GM19452 (cell line): ENCODE measurements around the gene KAZALD1.

Experiments
- ATAC-seq: cut with Tn5 transposase; IDR thresholded peaks from one replicate; pipeline ENCODE4 v1.9.1; 2021; ENCODE audit not compliant: unreplicated experiment

Gene KAZALD1

DNA sequence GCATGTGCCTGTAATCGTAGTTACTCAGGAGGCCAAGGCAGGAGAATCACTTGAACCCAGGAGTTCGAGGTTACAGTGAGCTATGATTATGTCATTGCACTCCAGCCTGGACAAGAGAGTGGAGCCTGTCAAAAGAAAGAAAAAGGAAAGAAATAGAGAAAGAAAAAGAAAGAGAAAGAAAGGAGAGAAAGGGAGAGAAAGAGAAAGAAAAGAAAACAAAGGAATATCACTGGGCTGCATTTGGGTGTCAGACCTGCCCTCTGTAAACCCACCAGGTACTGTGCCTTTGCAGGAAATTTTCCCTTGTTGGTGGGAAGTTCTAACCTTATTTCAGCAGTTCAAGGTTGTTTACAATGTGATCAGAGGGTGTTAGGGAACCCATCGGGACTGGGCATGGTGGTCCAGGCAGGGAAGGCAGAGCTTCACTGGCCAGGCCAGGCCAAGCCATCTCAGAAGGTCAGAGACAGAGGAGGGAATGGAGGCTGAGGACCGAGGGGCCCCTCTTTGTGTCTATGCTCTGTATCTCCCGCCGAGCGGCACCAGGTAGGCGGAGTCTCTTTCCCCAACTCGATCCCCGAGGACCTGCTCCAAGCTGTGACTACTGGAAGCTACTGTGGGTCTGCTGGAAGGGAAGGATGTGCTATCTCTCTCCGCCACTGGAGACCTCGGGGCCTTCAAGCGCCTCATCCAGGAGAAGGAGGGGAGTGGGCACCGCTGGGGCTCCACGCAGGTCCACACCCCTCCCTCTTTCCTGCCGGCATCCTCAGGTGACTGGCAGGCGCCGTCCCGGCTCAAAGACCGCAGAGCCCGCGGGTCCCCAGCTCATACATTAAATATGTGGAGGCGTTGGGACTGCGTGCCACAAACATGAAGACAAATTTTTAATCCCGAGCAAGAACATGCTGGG lies 15.2 kb upstream of the KAZALD1 start:
- no peak for ATAC-seq

DNA sequence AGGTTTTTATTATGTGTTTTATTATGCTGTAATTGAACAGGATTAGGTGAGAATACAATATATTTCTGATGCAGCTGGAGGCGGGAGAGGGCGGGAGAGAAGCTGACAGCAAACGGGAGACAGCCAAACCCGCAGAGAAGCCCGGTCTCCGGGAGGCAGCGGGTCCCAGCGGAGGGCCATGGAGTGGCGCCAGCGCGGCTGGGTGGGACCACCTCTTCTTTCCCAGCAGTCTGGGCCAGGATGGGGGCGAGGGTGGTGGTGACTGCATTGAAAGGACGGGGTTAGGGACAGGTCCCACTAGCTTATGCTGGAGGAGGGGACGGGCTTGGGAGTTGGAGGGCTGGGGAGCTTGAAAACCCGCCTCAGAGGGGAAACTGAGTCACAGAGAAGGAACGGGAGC lies 14.5 kb upstream of the KAZALD1 start:
- no peak for ATAC-seq

DNA sequence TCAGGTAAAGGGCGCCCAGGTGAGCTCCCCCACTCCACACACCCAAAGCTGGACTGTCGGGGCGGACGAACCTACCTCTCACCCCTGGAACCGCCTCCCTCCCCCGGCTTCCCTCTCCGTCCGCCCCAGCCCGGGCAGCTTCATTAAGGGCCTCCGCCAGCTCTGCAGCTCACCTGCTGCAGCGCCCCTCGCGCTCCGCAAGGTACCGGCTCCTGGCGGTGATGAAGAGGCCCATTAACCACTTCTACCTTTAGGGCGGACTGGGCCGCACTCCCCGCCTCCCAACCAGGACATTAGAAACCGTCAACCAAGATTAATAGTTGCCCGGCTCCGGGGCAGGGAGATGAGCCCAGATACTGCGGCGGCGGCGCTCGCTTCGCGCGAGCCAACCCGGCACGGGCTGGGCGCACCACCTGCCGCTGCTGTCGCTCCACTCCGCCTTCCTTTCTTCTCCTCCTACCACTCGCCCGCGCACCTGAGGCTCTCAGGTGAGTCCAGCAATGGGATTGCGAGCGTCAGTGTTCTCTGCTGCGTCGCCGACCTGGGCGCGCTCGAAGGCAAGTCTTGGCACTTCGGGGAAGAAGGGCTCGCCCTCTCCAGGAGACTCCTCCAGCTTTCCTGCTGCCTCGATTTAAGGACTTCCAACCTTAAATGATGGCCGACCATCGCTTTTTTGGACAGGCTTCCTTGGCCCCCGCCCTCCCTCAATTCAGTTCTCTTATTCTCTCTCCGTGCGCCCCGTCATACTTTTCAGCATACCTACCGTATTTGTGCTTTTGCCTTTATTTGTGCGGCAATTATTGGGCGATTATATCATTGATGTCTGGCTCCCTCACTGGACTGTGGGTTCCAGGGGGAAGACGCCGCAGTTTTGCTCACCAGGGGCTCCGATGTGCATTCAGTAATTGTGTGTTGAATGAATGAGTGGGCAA lies 13.6 kb upstream of the KAZALD1 start:
- ATAC-seq: no peak

DNA sequence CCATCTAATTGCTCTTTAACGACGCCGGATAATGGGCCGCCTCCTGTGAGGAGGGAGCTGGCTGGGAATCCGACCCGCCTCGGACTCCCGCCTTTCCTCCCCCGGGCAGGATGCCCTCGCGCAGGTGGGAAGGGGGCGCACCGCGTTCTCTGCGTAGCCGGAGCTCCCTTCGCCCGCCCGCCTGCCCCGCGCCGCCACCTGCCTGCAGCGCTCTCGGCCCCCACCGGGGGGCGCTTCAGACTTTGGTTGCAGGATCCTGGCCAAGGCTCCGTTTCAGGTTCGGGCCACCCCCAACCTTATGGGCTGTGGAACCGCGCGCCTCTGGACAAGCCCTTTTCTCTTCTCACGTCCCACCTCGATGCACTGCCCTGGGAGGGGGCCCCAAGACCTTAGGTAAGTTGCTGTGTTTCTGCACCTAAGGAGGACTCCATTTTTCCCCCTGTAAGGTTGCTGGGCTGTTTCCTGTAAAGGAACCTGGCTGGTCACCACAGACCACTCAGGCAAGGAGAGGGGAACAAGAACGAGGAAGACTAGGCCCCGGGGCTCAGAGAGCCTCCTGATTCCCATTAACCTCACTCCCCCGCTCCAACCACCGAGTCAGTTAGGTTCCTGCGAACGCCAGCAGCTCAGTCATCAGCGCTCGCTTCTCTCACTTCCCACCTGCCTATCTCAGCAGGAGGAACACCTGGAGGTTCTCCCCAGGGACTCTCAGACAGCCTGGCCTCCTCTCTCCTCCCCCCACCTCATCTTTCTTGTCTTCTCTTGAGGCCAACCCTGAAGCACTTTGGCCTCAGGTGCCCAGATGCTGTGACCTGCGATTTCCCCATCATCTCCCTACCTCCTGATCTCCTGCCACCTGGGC lies 11.3 kb upstream of the KAZALD1 start:
- no peak for ATAC-seq

DNA sequence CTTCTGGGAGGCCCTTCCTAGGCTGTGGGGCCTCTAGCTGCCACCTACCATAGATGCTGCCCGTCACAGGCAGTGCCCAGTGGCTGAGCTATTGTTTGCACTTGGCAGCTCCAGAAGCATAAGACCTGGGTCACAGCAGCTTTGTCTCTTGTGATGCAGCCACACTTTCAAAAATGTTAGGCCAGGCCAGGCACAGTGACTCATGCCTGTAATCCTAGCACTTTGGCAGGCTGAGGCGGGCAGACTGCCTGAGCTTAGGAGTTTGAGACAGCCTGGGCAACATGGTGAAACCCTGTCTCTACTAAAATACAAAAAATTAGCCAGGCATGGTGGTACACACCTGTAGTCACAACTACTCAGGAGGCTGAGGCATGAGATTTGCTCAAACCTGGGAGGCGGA lies 9.5 kb upstream of the KAZALD1 start:
- no peak for ATAC-seq

DNA sequence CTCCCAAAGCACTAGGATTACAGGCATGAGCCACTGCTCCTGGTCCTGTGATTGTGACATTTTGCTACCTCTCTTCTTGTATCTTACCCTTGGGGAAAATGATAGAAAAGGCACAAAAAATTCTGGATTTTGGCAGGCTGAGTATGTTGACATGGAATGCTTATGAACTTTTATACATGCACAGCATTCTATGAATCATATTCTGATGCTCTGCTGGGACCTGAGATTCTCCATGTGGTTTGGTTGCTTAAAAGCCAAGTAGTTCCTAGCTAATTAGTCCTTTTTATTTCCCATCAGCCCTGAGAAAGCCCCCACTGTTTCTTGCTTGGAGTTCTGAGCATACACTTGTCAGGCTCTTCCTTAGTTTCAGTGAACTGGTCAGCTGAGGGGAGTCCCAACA lies 8.3 kb upstream of the KAZALD1 start:
- ATAC-seq: no peak

DNA sequence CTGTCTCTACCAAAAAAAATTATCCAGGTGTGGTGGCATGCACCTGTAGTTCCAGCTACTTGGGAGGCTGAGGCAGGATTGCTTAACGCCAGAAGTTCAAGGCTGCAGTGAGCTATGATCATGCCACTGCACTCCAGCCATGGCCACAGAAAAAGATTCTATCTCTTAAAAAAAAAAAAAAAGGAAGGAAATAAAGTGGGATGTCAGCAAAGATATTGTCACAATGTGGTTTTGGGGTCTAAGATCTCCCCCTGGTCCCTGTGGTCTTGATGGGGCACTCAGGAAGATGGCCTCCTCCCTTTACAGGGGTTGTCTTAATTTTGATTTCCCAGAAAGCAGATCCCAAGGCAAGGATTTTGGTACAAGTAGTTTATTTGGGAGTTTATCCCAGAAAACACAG lies 7.4 kb upstream of the KAZALD1 start:
- no peak for ATAC-seq

DNA sequence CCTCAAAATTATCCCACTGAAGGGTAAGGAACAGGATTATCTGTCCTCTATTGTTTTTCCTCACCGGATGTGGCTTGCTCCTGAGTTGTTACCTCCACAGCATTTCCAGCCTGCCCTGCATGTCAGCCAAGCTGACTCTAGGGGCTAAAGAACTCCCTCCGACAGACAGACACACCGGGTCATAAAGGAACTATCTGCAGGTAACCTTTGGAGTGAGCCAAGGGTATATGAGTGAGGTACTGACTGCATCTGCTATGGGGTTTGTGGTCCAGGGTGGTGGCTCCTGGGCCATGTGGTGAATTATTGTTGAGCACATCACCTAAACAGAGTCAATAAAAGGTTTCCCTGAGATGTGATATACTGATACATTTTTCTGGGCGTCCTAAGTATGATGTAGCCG lies 6.9 kb upstream of the KAZALD1 start:
- ATAC-seq: no peak

DNA sequence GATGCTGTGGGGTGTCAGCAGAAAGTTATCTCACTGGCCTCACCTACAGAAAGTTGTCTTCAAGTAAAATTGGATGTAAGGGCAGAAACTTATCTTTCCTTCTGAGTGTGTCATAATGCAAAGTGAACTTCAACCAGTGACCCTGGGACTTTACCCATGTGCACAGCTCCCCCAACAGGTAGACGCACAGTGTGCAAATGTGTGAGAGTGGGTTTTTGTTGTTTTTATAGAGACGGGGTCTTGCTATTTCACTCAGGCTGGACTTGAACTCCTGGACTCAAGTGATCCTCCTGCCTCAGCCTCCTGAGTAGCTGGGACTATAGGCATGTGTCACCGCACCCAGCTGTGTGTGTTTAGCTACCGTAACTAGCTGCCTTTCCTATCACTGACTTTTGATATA lies 6.4 kb upstream of the KAZALD1 start:
- no peak for ATAC-seq

DNA sequence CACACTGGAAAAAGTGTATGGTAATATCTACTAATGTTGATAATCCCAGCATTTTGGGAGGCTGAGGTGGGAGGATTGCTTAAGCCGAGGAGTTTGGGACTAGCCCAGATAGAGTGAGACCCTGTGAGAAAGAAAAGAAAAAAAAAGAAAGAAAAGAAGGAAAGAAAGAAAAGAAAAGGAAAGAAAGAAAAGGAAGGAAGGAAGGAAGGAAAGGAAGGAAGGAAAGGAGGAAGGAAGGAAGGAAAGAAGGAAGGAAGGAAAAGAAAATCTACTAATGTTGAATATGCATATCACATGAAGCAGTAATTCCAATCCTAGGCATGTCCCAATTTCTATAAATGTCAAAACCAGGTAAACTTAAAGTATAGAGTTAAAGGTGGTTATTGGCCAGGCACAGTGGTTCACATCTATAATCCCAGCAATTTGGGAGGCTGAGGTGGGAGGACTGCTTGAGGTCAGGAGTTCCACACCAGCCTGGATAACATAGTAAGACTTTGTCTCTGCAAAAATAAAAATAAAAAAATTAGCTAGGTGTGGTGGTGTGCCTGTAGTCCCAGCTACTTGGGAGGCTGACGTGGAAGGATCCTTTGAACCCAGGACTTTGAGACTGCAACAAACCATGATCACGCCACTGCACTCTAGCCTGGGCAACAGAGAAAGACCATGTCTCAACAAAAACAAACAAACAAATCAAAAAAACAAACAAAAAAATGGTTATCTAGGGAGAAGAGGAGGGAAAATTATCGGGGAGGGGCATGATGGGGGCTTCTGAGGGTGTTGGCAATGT lies 5.2 kb upstream of the KAZALD1 start:
- no peak for ATAC-seq

DNA sequence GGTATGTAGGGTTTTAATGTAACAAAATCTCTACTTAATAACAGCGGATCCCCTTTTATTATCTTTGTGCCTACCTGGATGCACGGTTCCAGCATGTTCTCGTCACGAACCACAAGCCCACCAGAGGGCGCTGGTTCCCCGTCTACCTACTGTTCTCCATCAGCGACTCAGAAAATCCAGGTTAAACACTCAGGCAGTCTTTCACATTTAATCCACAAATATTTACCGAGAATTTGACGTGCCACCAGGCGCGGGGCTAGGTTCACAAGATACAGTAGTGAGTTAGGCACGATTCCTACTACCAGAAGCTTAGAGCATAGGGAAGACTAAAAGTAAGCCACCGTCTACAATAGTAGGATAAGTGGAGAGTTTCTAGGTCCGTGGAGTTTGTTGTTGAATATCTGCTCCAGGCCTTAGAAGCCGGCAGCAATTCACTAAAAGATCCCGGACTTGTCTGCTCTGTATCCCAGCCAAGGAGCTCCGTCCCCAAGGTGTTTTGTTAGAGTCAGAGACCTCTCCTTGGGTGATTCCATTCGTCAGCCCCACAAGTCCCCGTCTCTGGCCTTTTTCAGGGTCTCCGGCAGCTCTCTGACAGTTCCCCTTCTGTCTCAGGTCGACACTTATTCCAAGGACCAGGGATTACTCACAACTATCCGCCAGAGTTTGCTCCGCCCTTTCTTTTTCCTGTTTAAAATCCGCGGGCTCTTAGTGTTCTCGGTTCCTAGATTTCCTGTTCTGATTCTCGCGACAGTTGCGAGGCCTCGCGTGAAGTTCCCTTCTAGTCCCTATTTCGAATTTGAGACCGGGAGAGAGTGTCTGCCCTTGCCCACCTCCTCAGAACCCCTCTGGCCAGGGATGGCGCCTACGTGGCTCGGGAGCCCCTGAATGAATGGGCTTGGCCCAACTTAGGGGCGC lies 1.5 kb upstream of the KAZALD1 start:
- peak; percentile 35 for ATAC-seq

DNA sequence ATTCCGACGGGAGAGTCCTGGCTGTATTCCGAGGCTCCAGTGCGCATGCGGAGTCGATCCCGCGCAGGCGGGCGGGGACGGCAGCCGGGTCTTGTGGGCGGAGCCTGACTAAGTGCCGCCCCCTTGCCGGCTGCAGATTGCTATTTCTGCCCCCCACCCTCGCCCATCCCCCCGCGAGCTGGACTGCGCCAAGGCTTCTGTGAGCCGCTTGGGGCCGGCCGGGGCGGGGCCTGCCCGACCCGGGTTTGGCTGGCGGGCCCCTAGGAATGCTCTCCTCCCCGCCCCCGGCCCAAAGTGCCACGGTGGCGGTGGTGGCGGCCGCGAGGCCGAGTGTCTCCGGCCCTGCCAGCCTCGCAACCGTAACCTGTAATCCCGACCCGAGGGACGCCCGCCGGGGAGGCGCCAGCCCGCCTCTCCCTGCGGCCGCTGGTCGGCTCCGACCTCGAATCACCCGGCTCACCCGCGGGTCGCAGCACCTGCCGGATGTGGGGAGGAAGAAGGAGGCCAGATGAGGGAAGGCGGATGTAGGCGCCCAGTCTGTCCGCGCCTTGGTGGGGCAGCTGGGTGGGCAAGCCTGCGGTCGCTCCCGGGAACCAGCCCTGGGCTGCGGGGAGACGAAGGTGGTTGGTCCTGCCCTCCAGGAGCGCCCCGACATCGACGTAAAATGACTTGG lies 702 bp upstream of the KAZALD1 start:
- peak; percentile 62 for ATAC-seq

DNA sequence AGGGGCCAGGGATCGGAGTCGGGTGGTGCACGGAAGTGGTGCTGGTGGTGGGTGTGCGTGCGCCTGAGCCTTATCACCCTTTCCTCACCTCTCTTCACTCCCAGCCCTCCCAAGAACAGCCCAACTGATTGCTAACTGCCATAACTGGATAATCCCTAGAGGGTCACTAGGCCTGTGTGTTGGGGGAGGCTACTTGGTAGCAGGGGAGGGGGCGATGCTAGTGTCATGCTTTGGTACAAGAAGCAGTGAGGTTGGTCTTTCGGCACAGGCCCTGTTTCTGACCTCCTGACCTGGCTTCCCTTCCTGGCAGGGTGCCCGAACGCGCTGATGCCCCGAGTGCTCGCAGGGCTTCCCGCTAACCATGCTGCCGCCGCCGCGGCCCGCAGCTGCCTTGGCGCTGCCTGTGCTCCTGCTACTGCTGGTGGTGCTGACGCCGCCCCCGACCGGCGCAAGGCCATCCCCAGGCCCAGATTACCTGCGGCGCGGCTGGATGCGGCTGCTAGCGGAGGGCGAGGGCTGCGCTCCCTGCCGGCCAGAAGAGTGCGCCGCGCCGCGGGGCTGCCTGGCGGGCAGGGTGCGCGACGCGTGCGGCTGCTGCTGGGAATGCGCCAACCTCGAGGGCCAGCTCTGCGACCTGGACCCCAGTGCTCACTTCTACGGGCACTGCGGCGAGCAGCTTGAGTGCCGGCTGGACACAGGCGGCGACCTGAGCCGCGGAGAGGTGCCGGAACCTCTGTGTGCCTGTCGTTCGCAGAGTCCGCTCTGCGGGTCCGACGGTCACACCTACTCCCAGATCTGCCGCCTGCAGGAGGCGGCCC lies 652 bp downstream of the KAZALD1 start:
- peak; percentile 32 for ATAC-seq

DNA sequence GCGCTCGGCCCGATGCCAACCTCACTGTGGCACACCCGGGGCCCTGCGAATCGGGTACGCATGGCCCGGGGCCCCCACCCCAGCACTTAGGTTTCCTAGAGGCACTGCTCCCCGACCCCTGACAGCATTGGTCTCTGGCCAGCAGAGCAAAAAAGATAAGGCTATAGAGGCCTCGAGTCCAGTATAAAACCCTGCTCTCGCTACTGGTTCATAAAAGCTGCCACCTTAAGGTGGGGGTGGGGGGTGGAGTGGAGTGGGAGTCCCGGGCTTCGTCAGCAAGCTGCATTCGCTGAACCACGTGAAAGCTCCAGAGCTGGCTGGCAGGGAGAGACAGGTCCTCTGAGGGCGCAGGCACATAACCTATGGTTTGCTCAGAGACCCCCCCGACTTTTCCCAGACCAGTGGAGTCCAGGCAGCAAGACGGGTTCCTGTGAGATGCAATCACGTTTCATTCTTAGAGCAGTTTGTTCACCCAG lies 1.3 kb downstream of the KAZALD1 start:
- no peak for ATAC-seq

DNA sequence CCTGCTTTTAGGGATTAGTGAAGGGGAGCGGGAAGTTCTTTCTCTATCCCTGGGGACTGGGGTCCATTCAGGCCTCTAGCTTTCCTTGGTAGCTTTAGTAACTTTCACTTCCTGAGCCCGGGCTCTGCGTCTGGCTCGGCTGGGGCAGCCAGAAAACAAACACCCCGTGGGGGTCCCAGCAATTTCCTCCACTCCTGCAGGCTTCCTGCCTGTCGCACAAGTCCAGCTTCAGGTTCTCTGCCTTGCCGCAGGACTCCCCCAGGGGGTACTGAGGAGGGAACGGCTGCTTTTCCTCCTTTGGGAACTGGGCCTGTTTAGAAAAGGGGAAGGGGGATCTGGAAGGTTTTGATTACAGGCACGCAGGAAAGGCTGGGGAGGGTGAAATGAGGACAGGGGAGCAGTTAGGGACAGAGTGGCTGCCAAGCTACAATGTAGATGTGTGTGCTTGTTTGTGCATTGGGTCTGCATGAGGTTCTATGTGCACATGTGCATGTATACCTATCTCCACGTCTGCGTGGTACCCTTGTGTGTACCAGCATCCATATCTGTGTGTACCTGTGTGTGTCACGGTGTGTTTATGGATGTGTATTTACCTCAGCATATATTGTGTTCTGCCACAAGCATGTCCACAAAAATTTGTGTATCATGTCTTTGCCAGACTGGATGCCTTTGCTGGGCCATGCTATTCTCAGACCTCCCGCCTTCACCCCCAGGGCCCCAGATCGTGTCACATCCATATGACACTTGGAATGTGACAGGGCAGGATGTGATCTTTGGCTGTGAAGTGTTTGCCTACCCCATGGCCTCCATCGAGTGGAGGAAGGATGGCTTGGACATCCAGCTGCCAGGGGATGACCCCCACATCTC lies 2.0 kb downstream of the KAZALD1 start:
- ATAC-seq: no peak

DNA sequence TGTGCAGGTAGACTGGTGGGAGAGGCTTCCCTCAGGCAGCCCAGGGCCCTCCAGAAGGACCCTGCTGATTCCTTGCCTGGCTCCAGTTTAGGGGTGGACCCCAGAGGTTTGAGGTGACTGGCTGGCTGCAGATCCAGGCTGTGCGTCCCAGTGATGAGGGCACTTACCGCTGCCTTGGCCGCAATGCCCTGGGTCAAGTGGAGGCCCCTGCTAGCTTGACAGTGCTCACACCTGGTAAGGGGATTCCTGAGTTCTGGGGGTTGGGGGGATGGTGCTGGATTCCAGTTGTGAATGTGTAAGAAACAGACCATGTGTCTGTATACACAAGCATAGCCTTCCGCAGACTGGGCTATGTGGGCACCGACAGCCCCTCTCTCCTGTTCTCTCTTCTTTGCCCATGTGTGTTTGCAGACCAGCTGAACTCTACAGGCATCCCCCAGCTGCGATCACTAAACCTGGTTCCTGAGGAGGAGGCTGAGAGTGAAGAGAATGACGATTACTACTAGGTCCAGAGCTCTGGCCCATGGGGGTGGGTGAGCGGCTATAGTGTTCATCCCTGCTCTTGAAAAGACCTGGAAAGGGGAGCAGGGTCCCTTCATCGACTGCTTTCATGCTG lies 2.7 kb downstream of the KAZALD1 start:
- no peak for ATAC-seq
